ENCODE data around the gene ZNF592.

Gene ZNF592

DNA sequence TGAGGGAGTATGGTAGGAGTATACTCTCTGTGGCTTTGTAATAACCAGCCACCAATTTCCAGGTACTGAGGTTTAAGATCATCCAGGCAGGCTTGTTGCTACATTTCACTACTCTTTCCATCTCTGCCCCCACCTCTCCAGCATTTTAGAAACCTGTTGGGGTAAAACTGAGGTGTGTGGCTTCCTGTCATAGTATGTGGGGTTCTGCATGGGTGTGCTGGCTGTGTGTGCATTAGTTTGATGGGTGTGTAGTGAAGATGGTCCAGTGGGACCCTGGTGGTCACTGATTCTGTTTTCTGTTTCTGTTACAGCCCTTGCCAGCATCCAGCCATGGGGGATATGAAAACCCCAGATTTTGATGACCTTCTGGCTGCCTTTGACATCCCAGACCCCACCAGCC, 34.0 kb downstream of the ZNF592 start:
- TF ChIP-seq ELF4 (IDR thresholded peaks at IDR 0.05) = no peak
- TF ChIP-seq HDGF (IDR thresholded peaks at IDR 0.05; ENCODE audit: borderline replicate concordance) = no peak
- ChIA-PET POLR2A (no interaction called here), CTCF (no interaction called here)
- DNase-seq (ENCODE audit: extremely low spot score) = no peak

- DNase-seq (ENCODE audit: extremely low spot score) = no peak
- TF ChIP-seq ZNF384 (IDR thresholded peaks at IDR 0.05) (no peak), PKNOX1 (IDR thresholded peaks at IDR 0.05) (no peak), ELF4 (IDR thresholded peaks at IDR 0.05) (no peak), ARNT (IDR thresholded peaks at IDR 0.05) (no peak), FOXK2 (IDR thresholded peaks at IDR 0.05) (no peak), FOXM1 (IDR thresholded peaks at IDR 0.05; ENCODE audit: borderline replicate concordance) (no peak), NFRKB (IDR thresholded peaks at IDR 0.05) (no peak), FOXA1 (IDR thresholded peaks at IDR 0.05) (no peak), TARDBP (IDR thresholded peaks at IDR 0.05) (no peak), CTBP1 (IDR thresholded peaks at IDR 0.05; ENCODE audit: borderline replicate concordance) (no peak), SUZ12 (IDR thresholded peaks at IDR 0.05) (no peak), L3MBTL2 (conservative IDR thresholded peaks at IDR 0.05) (no peak), LEF1 (IDR thresholded peaks at IDR 0.05; ENCODE audit: borderline replicate concordance) (no peak), BHLHE40 (IDR thresholded peaks at IDR 0.05; ENCODE audit: borderline replicate concordance) (no peak), SP1 (IDR thresholded peaks at IDR 0.05) (no peak), HDGF (IDR thresholded peaks at IDR 0.05; ENCODE audit: borderline replicate concordance) (no peak)
- ChIA-PET CTCF (interaction anchor here (0.7 to 1.0 kb wide), 2 partner anchors 17 to 20 kb away, joined by 3 read pairs; no protein-coding TSS in a partner anchor), POLR2A (no interaction called here)
These were observed 35.3 kb downstream of the ZNF592 start for GRCh38 chr15:84783493-84784251.

- ChIA-PET POLR2A (no interaction called here), CTCF (interaction anchor here (1.0 kb wide), 1 partner anchor 17 kb away, joined by 3 read pairs; no protein-coding TSS in a partner anchor)
- TF ChIP-seq ELF4 (IDR thresholded peaks at IDR 0.05) (no peak), BHLHE40 (IDR thresholded peaks at IDR 0.05; ENCODE audit: borderline replicate concordance) (no peak), L3MBTL2 (conservative IDR thresholded peaks at IDR 0.05) (no peak), CTBP1 (IDR thresholded peaks at IDR 0.05; ENCODE audit: borderline replicate concordance) (no peak), ARNT (IDR thresholded peaks at IDR 0.05) (no peak)
- DNase-seq (ENCODE audit: extremely low spot score) = no peak
These were observed 35.9 kb downstream of the ZNF592 start for GRCh38 chr15:84784262-84784661.

DNA sequence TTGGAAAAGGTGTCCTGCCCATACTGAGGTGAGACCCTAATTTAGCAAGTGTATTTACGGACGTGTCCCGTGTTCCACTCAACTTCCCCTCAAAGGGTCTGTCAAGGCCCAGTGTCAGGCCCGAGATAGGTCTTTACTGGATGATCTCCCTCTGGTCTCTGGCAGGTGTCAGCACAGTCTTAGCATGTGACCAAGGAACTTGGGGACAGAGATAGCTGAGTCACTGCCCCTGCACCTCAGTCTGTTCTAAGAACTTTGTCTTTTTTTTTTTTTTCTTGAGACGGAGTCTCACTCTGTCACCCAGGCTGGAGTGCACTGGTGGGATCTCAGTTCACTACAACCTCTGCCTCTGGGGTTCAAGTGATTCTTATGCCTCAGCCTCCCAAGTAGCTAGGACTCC, 36.7 kb downstream of the ZNF592 start:
- POLR2A ChIA-PET = interaction anchor here (1.2 kb wide), 1 partner anchor 69 kb away, joined by 4 read pairs; the partner anchor contains the start of gene SEC11A
- no peak for TF ChIP-seq CTBP1 (IDR thresholded peaks at IDR 0.05; ENCODE audit: borderline replicate concordance)
- no peak for TF ChIP-seq ARNT (IDR thresholded peaks at IDR 0.05)
- TF ChIP-seq NFRKB (IDR thresholded peaks at IDR 0.05) = no peak
- no peak for TF ChIP-seq ELF4 (IDR thresholded peaks at IDR 0.05)
- no peak for TF ChIP-seq LEF1 (IDR thresholded peaks at IDR 0.05; ENCODE audit: borderline replicate concordance)
- no peak for TF ChIP-seq BHLHE40 (IDR thresholded peaks at IDR 0.05; ENCODE audit: borderline replicate concordance)
- TF ChIP-seq FOXA1 (IDR thresholded peaks at IDR 0.05) = no peak
- no peak for TF ChIP-seq HDGF (IDR thresholded peaks at IDR 0.05; ENCODE audit: borderline replicate concordance)
- no peak for TF ChIP-seq FOXM1 (IDR thresholded peaks at IDR 0.05; ENCODE audit: borderline replicate concordance)
- TF ChIP-seq ZNF384 (IDR thresholded peaks at IDR 0.05) = no peak
- no peak for TF ChIP-seq TARDBP (IDR thresholded peaks at IDR 0.05)
- TF ChIP-seq FOXK2 (IDR thresholded peaks at IDR 0.05) = no peak
- TF ChIP-seq L3MBTL2 (conservative IDR thresholded peaks at IDR 0.05) = no peak
- TF ChIP-seq SP1 (IDR thresholded peaks at IDR 0.05) = no peak
- no peak for TF ChIP-seq PKNOX1 (IDR thresholded peaks at IDR 0.05)
- no peak for DNase-seq (ENCODE audit: extremely low spot score)
- CTCF ChIA-PET = no interaction called here

DNA sequence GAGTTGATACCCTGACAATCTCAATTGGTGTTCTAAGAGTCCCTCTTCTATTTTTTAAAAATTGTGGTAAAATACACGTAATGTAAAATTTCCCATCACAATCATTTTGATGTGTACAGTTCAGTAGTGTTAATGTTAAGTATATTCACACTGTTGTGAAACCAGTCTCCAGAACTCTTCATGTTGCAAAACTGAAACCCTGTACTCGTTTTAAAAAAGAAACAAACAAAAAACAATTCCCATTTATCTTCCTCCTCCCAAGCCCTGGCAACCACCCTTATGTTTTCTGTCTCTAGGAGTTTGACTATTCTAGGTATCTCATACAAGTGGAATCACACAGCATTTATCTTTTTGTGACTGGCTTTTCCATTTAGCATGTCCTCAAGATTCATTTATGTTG, 40.1 kb downstream of the ZNF592 start:
- ChIA-PET POLR2A (no interaction called here), CTCF (no interaction called here)
- no peak for DNase-seq (ENCODE audit: extremely low spot score)
- no peak for TF ChIP-seq TARDBP (IDR thresholded peaks at IDR 0.05)
- TF ChIP-seq LEF1 (IDR thresholded peaks at IDR 0.05; ENCODE audit: borderline replicate concordance) = no peak
- TF ChIP-seq ZNF384 (IDR thresholded peaks at IDR 0.05) = no peak
- no peak for TF ChIP-seq ARNT (IDR thresholded peaks at IDR 0.05)
- no peak for TF ChIP-seq FOXM1 (IDR thresholded peaks at IDR 0.05; ENCODE audit: borderline replicate concordance)
- no peak for TF ChIP-seq BHLHE40 (IDR thresholded peaks at IDR 0.05; ENCODE audit: borderline replicate concordance)
- no peak for TF ChIP-seq NFRKB (IDR thresholded peaks at IDR 0.05)
- TF ChIP-seq L3MBTL2 (conservative IDR thresholded peaks at IDR 0.05) = no peak
- no peak for TF ChIP-seq PKNOX1 (IDR thresholded peaks at IDR 0.05)
- no peak for TF ChIP-seq ELF4 (IDR thresholded peaks at IDR 0.05)
- TF ChIP-seq FOXA1 (IDR thresholded peaks at IDR 0.05) = no peak
- TF ChIP-seq FOXK2 (IDR thresholded peaks at IDR 0.05) = no peak
- TF ChIP-seq SUZ12 (IDR thresholded peaks at IDR 0.05) = no peak
- no peak for TF ChIP-seq HDGF (IDR thresholded peaks at IDR 0.05; ENCODE audit: borderline replicate concordance)
- TF ChIP-seq SP1 (IDR thresholded peaks at IDR 0.05) = no peak

- DNase-seq (ENCODE audit: extremely low spot score) = no peak
- CTCF ChIA-PET = no interaction called here
- TF ChIP-seq LEF1 (IDR thresholded peaks at IDR 0.05; ENCODE audit: borderline replicate concordance) = no peak
- POLR2A ChIA-PET = no interaction called here
These were observed 41.4 kb downstream of the ZNF592 start for GRCh38 chr15:84789762-84790161.
